ENCODE data around the gene DCAF4.
A peak's percentile ranks its signal among the peaks of the same experiment; 100 is the strongest.
"Not testable (repeated sequence)": the region's sequence is repeated elsewhere in the genome, so short reads cannot be mapped to it uniquely, and the experiment has no call there.

DCAF4 gene

GRCh38 chr14:72958548-72958947 is 32.3 kb downstream of the DCAF4 start:
- in situ Hi-C loops (cut with MboI; ENCODE audit: low pct_unique_long_range_greater_than_20kb, low sequenced_read_pairs) = no loop called here
- DNase-seq = no peak

GRCh38 chr14:72961016-72961415 is 34.8 kb downstream of the DCAF4 start:
- in situ Hi-C loops (cut with MboI; ENCODE audit: low pct_unique_long_range_greater_than_20kb, low sequenced_read_pairs) = not testable (repeated sequence)

GRCh38 chr14:72961579-72962335 is 35.5 kb downstream of the DCAF4 start:
- no peak for DNase-seq
- in situ Hi-C loops (cut with MboI; ENCODE audit: low pct_unique_long_range_greater_than_20kb, low sequenced_read_pairs) = no loop called here

More at GRCh38 chr14:72961016-72961415, 34.8 kb downstream of the DCAF4 start:
- DNase-seq = not testable (repeated sequence)

- in situ Hi-C loops (cut with MboI; ENCODE audit: low pct_unique_long_range_greater_than_20kb, low sequenced_read_pairs) = not testable (repeated sequence)
Measured at GRCh38 chr14:72962336-72962754, 36.1 kb downstream of the DCAF4 start.

GRCh38 chr14:72962829-72963312 is 36.6 kb downstream of the DCAF4 start:
- peak; percentile 12 for DNase-seq
- in situ Hi-C loops (cut with MboI; ENCODE audit: low pct_unique_long_range_greater_than_20kb, low sequenced_read_pairs) = no loop called here

More at GRCh38 chr14:72962336-72962754, 36.1 kb downstream of the DCAF4 start:
- not testable (repeated sequence) for DNase-seq

- in situ Hi-C loops (cut with MboI; ENCODE audit: low pct_unique_long_range_greater_than_20kb, low sequenced_read_pairs) = no loop called here
- no peak for DNase-seq
Measured at GRCh38 chr14:72965249-72965648, 39.0 kb downstream of the DCAF4 start.

- in situ Hi-C loops (cut with MboI; ENCODE audit: low pct_unique_long_range_greater_than_20kb, low sequenced_read_pairs) = no loop called here
- DNase-seq = no peak
Measured at GRCh38 chr14:72966038-72966437, 39.8 kb downstream of the DCAF4 start.

- in situ Hi-C loops (cut with MboI; ENCODE audit: low pct_unique_long_range_greater_than_20kb, low sequenced_read_pairs) = no loop called here
- no peak for DNase-seq
Measured at GRCh38 chr14:72968316-72968715, 42.1 kb downstream of the DCAF4 start.

- in situ Hi-C loops (cut with MboI; ENCODE audit: low pct_unique_long_range_greater_than_20kb, low sequenced_read_pairs) = no loop called here
- no peak for DNase-seq
Measured at GRCh38 chr14:72970058-72970630, 43.9 kb downstream of the DCAF4 start.

- no peak for DNase-seq
- in situ Hi-C loops (cut with MboI; ENCODE audit: low pct_unique_long_range_greater_than_20kb, low sequenced_read_pairs) = no loop called here
Measured at GRCh38 chr14:72970824-72971434, 44.7 kb downstream of the DCAF4 start.

GRCh38 chr14:72974661-72975060 is 48.4 kb downstream of the DCAF4 start:
- in situ Hi-C loops (cut with MboI; ENCODE audit: low pct_unique_long_range_greater_than_20kb, low sequenced_read_pairs) = no loop called here
- no peak for DNase-seq

- in situ Hi-C loops (cut with MboI; ENCODE audit: low pct_unique_long_range_greater_than_20kb, low sequenced_read_pairs) = no loop called here
- DNase-seq = no peak
Measured at GRCh38 chr14:72975770-72976169, 49.5 kb downstream of the DCAF4 start.

- no peak for DNase-seq
- in situ Hi-C loops (cut with MboI; ENCODE audit: low pct_unique_long_range_greater_than_20kb, low sequenced_read_pairs) = no loop called here
Measured at GRCh38 chr14:72978856-72979255, 52.6 kb downstream of the DCAF4 start.

GRCh38 chr14:72980863-72981262 is 54.6 kb downstream of the DCAF4 start:
- in situ Hi-C loops (cut with MboI; ENCODE audit: low pct_unique_long_range_greater_than_20kb, low sequenced_read_pairs) = no loop called here
- DNase-seq = no peak

- in situ Hi-C loops (cut with MboI; ENCODE audit: low pct_unique_long_range_greater_than_20kb, low sequenced_read_pairs) = no loop called here
Measured at GRCh38 chr14:72982146-72982708, 56.0 kb downstream of the DCAF4 start.

GRCh38 chr14:72986214-72986613 is 60.0 kb downstream of the DCAF4 start:
- in situ Hi-C loops (cut with MboI; ENCODE audit: low pct_unique_long_range_greater_than_20kb, low sequenced_read_pairs) = no loop called here
- DNase-seq = no peak

More at GRCh38 chr14:72982146-72982708, 56.0 kb downstream of the DCAF4 start:
- DNase-seq = no peak

GRCh38 chr14:72986857-72987256 is 60.6 kb downstream of the DCAF4 start:
- in situ Hi-C loops (cut with MboI; ENCODE audit: low pct_unique_long_range_greater_than_20kb, low sequenced_read_pairs) = no loop called here
- DNase-seq = no peak

GRCh38 chr14:72990171-72990570 is 63.9 kb downstream of the DCAF4 start:
- in situ Hi-C loops (cut with MboI; ENCODE audit: low pct_unique_long_range_greater_than_20kb, low sequenced_read_pairs) = no loop called here
- DNase-seq = no peak

- no peak for DNase-seq
- in situ Hi-C loops (cut with MboI; ENCODE audit: low pct_unique_long_range_greater_than_20kb, low sequenced_read_pairs) = no loop called here
Measured at GRCh38 chr14:72996916-72997315, 70.7 kb downstream of the DCAF4 start.

All from KBM-7 (cell line).